Mesothelial cell of epicardium (in vitro differentiated cells): ENCODE measurements around the gene QRFP. TPM values are rescaled to one million over a fixed set of nuclear protein-coding genes. Genes with fewer than 3 reads are reported as not detected.

Experiments used
- DNase-seq, 2 experiments: peaks; one replicate each; pipeline ENCODE4 v3.0.0; 2021; ENCODE audit warnings: low spot score in 2 of 2; ENCODE audit not compliant: unreplicated experiment in 2 of 2
- H3K27ac Mint-ChIP-seq: 2 replicates; pipeline ENCODE4 v1.8.0; 2021; ENCODE audit warnings: mixed read lengths
- H3K27me3 Mint-ChIP-seq: 2 replicates; pipeline ENCODE4 v1.8.0; 2021; ENCODE audit warnings: low read depth, mixed read lengths
- H3K36me3 Mint-ChIP-seq: 2 replicates; pipeline ENCODE4 v1.8.0; 2021; ENCODE audit warnings: mixed read lengths
- H3K4me1 Mint-ChIP-seq: 2 replicates; pipeline ENCODE4 v1.8.0; 2021; ENCODE audit warnings: mixed read lengths
- H3K4me3 Mint-ChIP-seq: 2 replicates; pipeline ENCODE4 v1.8.0; 2021; ENCODE audit warnings: mild to moderate bottlenecking, moderate library complexity, mixed read lengths
- H3K9me3 Mint-ChIP-seq: 2 replicates; pipeline ENCODE4 v1.8.0; 2021; ENCODE audit warnings: mixed read lengths
- total RNA-seq: library from RNA; stranded (reverse); gene quantifications from 3 replicates; pipeline ENCODE4 v1.2.1, GENCODE V29; 2021
- TF ChIP-seq, protein P1 (sequence below): fragments of 200-600 bp; sonication (generic); IDR thresholded peaks from one replicate; pipeline ENCODE4 v1.5.0; 2021; ENCODE audit warnings: antibody characterized with exemption; ENCODE audit not compliant: unreplicated experiment

QRFP gene
- total RNA-seq, 1 donor from 2014 or later, result not detected

DNA sequence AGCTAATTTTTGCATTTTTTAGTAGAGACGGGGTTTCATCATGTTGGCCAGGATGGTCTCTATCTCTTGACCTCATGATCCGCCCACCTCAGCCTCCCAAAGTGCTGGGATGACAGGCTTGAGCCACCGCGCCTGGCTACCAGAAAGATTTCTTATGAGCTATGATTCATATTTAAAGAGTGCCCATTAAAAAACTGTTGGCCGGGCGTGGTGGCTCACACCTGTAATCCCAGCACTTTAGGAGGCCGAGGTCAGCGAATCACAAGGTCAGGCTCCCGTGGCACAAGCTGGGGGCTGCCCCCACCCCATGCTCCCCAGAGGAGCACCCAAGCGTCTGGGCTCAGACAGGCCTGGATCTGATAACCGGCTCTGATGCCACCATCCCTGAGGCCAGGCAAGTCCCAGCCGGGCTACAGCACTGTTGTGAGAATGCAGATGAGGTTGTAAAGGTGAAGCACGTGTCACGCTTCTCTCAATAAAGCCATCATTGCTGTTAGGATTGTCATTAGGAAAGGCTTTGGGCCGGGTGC is 13.9 kb downstream of the QRFP start:
- Mint-ChIP-seq H3K27ac (no peak overlapping the region), H3K4me1 (peaks cover 3% of the 10 kb centered on the region), H3K4me3 (no peak overlapping the region), H3K9me3 (no peaks in the 10 kb centered on the region), H3K36me3 (peaks cover 43% of the 10 kb centered on the region), H3K27me3 (no peaks in the 10 kb centered on the region)
- DNase-seq, result no peak
- TF ChIP-seq, protein P1, sequence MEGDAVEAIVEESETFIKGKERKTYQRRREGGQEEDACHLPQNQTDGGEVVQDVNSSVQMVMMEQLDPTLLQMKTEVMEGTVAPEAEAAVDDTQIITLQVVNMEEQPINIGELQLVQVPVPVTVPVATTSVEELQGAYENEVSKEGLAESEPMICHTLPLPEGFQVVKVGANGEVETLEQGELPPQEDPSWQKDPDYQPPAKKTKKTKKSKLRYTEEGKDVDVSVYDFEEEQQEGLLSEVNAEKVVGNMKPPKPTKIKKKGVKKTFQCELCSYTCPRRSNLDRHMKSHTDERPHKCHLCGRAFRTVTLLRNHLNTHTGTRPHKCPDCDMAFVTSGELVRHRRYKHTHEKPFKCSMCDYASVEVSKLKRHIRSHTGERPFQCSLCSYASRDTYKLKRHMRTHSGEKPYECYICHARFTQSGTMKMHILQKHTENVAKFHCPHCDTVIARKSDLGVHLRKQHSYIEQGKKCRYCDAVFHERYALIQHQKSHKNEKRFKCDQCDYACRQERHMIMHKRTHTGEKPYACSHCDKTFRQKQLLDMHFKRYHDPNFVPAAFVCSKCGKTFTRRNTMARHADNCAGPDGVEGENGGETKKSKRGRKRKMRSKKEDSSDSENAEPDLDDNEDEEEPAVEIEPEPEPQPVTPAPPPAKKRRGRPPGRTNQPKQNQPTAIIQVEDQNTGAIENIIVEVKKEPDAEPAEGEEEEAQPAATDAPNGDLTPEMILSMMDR, result no peak

DNA sequence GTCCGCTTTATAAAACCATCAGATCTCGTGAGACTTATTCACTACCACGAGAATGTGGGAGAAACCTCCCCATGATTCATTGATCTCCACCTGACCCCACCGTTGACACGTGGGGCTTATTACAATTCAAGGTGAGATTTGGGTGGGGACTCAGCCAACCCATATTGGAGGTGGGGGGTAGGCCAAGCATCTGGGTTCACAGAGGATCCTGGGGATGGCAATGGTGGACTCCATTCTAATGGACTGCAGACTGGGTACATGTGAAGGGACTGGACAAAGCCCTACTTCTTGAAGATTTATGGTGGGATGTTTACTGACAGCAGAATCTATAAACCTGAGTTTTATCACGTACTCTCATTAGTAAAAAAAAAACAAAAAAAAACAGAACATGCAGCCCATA is 15.1 kb downstream of the QRFP start:
- Mint-ChIP-seq H3K4me1 (peaks cover 3% of the 10 kb centered on the region), H3K36me3 (peaks cover 43% of the 10 kb centered on the region), H3K27ac (no peak overlapping the region), H3K4me3 (no peak overlapping the region), H3K9me3 (no peaks in the 10 kb centered on the region), H3K27me3 (no peaks in the 10 kb centered on the region)
- TF ChIP-seq, protein P1, result no peak
- no peak for DNase-seq

DNA sequence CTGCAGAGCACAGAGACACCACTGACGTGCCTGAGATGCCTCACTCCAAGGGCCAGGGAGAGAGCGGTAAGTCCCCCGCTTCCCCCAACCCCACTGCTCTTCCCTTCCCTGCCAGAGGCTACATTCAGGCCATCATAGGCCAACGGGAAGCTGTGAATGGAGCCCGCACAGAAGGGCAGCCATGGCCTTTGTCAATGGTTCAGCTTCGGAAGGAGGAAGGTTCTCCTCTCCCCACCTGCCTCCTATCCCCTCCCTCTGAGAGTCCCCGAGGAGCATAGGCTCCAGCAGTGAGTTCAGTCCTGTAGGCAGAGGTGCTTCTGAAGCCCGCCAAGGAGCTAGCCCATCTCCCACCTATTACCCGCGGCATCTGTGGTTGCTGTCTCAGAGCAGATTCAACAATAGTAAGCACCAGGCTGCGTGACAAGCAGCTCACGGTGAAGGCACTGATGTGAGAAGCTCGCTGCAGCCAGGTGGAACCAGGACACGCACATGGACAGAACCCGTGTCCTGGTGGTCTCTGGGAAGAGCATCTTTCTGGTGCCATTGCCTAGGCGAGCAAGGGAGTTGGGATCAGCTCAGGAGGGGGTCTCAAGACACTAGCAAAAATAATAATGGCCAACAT is 15.9 kb downstream of the QRFP start:
- Mint-ChIP-seq H3K27ac (no peak overlapping the region), H3K27me3 (no peaks in the 10 kb centered on the region), H3K4me1 (peaks cover under 1% of the 10 kb centered on the region), H3K9me3 (no peaks in the 10 kb centered on the region), H3K36me3 (peaks cover 42% of the 10 kb centered on the region), H3K4me3 (no peak overlapping the region)
- no peak for DNase-seq
- TF ChIP-seq, protein P1, result no peak

DNA sequence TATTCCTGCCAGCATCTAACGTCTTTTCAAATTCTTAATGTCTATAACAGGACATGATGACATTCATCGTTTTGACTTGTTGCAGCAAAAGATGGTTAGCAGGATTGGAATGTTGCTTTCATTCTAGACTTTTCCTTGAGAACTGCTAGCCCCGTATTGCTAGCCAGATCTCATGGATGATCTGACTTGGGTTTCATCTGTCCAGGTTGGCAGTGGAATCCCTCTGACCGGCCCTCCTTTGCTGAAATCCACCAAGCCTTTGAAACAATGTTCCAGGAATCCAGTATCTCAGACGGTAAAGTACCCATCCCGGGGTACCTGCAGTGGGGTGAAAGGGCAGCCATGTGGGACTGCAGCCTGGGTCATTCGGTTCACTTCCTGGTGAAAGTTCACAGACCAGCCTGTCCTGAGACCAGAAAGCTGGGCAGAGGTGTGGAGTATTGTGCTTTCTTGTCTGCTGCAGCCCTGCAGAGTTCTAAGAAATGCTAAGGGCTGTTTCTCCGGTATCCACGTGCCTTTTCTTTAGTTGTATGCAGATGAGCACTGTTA is 16.7 kb downstream of the QRFP start:
- Mint-ChIP-seq H3K27me3 (no peaks in the 10 kb centered on the region), H3K9me3 (no peaks in the 10 kb centered on the region), H3K4me3 (no peak overlapping the region), H3K27ac (no peak overlapping the region), H3K4me1 (no peaks in the 10 kb centered on the region), H3K36me3 (peaks cover 45% of the 10 kb centered on the region)
- TF ChIP-seq, protein P1, result no peak
- no peak for DNase-seq

DNA sequence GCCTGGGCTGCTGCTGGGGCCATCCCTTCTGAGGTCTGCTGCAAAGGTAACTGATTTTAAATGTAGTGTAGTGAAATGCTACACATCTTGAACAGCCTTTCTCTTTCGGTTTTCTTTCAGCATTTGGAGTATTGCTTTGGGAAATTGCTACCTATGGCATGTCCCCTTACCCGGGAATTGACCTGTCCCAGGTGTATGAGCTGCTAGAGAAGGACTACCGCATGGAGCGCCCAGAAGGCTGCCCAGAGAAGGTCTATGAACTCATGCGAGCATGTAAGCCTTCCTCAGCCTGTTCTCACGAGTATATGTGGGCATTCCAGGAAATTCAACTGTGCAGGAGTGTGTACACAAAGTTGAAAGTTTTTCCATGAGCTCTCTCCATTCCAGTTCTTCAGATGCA is 18.3 kb downstream of the QRFP start:
- Mint-ChIP-seq H3K36me3 (peaks cover 52% of the 10 kb centered on the region), H3K9me3 (no peaks in the 10 kb centered on the region), H3K27me3 (no peaks in the 10 kb centered on the region), H3K27ac (no peak overlapping the region), H3K4me1 (no peaks in the 10 kb centered on the region), H3K4me3 (no peak overlapping the region)
- no peak for DNase-seq
- TF ChIP-seq, protein P1, result no peak
